ENCODE results near the gene COX4I1.

The COX4I1 gene

GRCh38 chr16:85856079-85856478, 56.6 kb downstream of the COX4I1 start:
- peaks cover 4% of the 10 kb centered on the region for H3K9me3 Mint-ChIP-seq

GRCh38 chr16:85856585-85856984, 57.1 kb downstream of the COX4I1 start:
- Mint-ChIP-seq H3K27ac (no peak overlapping the region), H3K4me1 (ENCODE audit: low read depth) (no peaks in the 10 kb centered on the region), H3K27me3 (ENCODE audit: low read depth) (peaks cover 23% of the 10 kb centered on the region), H3K9me3 (peaks cover 4% of the 10 kb centered on the region), H3K36me3 (ENCODE audit: low read depth) (no peaks in the 10 kb centered on the region), H3K4me3 (no peak overlapping the region)

More at GRCh38 chr16:85856079-85856478, 56.6 kb downstream of the COX4I1 start:
- H3K36me3 Mint-ChIP-seq (ENCODE audit: low read depth), result no peaks in the 10 kb centered on the region
- H3K27me3 Mint-ChIP-seq (ENCODE audit: low read depth), result peaks cover 26% of the 10 kb centered on the region
- no peak overlapping the region for H3K4me3 Mint-ChIP-seq
- H3K27ac Mint-ChIP-seq, result no peak overlapping the region
- no peaks in the 10 kb centered on the region for H3K4me1 Mint-ChIP-seq (ENCODE audit: low read depth)
